Stimulated activated CD4-positive, alpha-beta T cell treated with anti-CD3 and anti-CD28 coated beads, Interleukin-15, amount 100 ng/mL, for 48 hours (primary cell): ENCODE data around the gene STX1B.

Experiments used
- DNase-seq, 2 donors: peaks; one replicate each; pipeline ENCODE4 v3.0.0-alpha.2; 2020; ENCODE audit warnings: low read depth in 2 of 2

Gene STX1B

DNA sequence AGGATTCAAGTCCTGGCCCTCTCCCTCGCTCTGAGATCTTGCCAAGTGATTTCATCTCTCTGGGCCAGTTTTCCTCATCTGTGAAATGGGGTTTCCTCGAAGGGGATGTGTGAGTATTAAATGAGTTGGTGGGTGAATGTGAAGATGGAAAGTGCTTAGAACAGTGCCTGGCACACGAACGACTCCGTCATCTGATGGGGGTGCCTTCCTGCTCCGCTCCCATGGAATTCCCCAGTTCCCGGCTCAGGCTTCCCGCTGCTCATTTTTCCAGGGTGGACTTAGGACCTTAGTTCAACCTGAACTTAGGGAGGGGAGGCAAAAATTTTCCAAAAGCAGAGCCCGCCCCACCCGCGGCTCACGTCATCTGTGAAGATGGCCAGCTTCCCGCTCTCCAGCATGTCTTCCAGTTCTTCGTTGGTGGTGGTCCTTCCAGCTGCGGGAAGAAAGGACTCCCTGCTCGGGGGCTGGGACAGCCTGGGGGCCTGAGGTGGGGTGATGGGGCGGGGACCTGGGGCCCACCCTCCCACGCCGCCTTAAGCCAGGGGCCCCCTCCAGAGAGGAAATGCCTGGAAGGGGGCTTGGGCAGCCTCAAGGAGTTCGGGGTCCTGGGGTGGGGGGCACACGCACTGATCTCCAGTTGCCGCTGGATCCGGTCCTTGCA is 14.0 kb downstream of the STX1B start:
- DNase-seq, result no peak

GRCh38 chr16:30995927-30996323 is 14.5 kb downstream of the STX1B start:
- DNase-seq, result no peak

DNA sequence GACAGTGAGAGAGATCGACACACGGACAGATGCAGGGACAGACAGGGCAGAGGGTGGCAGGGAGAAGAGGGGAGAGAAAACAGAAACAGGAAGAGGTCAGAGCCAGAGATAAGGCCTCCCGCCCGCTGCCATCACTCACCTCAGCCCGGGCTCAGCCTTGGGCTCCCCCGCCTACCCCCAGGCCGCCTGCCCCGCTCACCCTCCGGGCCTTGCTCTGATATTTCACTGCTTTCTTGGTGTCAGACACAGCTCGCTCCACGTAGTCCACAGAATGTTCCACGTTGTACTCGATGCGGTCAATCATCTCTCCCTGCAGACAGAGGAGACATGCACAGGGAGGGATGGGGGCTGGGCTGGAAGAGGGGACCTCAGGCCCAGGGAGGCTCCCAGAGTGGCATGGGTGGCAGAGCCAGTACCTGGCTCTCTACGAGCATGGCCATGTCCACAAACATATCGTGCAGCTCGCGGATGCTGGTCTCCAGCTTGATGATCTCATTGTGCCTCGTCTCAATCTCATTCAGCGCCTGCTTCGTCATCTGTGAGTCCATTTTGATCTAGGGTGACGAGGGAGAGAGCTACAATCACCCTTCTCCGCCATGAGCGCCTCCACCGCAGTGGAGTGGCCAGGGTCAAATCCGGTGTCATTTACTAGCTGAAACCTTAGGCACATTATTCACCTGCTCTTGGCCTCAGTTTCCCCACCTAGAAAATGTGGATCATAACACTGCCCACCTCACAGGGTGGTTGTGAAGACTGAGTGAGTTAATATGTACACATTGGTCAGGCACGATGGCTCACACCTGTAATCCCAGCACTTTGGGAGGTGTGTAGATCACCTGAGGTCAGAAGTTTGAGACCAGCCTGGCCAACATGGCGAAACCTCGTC is 17.3 kb downstream of the STX1B start:
- no peak for DNase-seq

- DNase-seq, result no peak
These were observed 18.1 kb downstream of the STX1B start for GRCh38 chr16:30992276-30992780.

DNA sequence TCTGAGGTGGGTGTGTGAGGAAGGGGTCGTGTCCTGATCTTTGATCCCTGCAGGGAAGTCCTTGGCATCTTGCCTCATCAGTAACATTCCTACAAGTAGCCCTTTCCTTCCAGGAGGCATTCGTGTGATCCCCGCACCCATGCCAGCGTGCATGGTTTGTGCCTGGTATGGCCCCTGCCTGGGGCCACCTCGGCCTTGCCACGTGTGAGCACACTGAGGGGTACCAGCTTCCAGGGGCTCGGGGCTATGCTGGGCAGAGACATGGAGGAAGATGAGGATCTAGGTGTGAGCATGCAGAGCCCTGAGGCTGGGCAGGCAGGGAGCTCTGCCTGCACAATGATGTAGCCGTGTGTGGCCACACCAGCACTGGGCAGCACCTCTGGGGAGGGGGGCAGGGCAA is 19.4 kb downstream of the STX1B start:
- no peak for DNase-seq

DNA sequence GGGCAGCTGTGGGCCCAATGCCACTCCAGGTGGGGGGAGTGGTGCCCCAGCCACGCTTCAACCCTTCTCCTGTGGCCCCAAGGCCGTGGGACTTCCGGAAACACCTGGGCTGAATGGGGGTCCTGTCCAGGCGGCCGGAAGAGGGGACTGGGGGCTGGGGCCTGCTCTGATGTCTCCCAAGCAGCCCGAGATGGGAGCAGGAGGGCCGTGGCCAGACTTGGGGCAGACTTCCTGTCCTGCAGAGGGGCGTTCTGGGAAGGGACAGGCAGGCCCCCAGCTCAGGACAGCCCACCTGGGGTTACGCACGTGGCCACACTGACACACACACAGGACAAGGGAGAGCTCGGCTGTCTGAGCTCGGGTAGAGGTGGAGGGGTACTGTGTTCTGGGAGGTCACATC is 20.3 kb downstream of the STX1B start:
- no peak for DNase-seq

DNA sequence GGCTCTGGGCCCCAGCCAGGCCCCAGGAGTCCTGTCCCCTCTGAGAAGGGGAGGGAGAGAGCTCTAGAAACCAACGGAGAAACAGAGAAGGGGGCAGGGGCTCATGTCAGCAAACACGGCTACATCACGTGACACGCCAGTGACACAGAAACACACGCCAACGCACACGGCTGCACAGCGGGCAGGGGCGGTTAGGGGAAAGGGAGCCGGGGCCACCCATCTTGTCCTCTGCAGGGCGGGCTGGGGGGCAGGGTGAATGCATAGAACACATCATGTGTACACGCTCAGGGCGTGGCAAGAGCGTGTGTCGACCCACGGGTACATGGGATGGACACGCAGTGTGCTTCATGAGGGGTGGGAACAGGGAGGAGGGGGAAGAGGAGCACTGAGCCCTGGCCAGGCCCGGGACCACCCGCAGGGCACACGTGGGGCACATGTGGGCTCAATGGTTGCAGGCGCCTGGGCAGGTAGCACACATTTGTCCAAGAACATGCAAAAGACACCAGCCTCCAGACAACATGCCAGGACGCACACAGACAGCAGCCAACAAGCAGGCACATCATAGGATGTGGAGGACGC is 20.9 kb downstream of the STX1B start:
- no peak for DNase-seq

DNA sequence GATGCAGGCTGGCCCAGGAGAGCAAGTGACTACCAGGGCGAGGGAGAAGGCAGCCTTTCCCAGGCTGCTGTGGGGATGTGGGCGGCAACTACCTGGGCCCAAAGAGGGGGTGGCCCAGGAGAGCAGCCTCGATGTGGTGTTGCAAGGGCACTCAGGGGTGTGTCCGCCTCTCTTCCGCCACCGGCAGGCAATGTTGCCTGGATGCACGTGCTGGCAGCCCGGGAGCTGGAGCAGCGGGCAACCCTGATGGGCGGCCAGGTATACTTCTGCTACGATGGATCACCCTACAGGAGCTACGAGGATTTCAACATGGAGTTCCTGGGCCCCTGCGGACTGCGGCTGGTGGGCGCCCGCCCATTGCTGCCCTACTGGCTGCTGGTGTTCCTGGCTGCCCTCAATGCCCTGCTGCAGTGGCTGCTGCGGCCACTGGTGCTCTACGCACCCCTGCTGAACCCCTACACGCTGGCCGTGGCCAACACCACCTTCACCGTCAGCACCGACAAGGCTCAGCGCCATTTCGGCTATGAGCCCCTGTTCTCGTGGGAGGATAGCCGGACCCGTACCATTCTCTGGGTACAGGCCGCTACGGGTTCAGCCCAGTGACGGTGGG is 22.8 kb downstream of the STX1B start:
- DNase-seq, result no peak

GRCh38 chr16:30986129-30986991 is 24.1 kb downstream of the STX1B start:
- no peak for DNase-seq

DNA sequence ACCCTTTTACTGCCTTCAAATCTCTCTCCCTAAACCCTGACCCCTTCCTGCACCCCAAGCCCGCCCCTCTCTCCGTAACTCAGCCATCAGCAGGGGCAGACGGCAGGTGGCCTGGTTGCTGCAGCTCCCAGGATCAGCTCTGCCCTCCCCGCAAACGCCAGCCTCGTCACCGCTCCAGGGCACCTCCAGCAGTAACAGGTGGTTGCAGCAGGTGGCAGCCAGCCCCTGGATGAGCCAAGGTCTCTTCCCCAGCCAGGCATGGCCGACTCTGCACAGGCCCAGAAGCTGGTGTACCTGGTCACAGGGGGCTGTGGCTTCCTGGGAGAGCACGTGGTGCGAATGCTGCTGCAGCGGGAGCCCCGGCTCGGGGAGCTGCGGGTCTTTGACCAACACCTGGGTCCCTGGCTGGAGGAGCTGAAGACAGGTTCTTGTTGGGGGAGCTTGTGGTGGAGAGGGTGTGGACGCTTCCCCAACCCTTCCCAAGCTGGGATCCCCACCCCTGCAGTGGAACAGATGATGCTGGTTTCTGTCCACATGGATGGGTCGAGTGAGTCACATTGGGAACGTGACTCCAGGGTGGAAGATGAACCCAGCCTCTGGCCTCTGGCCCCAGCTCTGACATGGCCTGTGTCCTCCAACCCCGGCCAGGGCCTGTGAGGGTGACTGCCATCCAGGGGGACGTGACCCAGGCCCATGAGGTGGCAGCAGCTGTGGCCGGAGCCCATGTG is 24.9 kb downstream of the STX1B start:
- DNase-seq, result no peak

GRCh38 chr16:30984669-30985400 is 25.6 kb downstream of the STX1B start, which contains the start of gene HSD3B7:
HSD3B7 (plus strand) TSS chr16:30985207; CDS start chr16:30985659, 452 bp downstream.
- peak; percentile 55 to 77 for DNase-seq

GRCh38 chr16:30983898-30984610 is 26.4 kb downstream of the STX1B start:
- no peak for DNase-seq

DNA sequence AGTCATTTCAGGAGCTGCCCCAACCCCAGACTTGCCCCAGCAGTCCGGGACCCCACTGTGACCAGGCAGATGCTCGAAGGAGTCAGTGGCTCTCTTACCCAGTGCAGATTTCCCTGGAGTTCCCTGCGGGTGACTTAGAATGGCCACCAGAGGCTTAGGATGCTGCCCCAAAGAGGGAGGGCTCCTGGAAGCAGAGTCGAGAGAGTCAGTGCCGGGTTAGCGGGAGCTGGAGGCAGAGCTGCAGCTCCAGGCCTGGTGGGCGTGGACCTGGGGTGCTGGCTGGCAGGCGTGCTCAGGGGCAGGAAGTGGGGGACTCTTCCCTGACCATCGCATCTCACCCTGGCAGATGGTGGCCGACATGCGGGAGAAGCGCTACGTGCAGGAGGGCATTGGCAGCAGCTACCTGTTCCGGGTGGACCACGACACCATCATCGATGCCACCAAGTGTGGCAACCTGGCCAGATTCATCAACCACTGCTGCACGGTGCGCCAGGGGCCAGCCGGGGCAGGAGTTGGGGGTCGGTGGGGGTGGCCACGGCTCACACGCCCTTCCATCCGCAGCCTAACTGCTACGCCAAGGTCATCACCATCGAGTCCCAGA is 27.0 kb downstream of the STX1B start:
- DNase-seq, result no peak

DNA sequence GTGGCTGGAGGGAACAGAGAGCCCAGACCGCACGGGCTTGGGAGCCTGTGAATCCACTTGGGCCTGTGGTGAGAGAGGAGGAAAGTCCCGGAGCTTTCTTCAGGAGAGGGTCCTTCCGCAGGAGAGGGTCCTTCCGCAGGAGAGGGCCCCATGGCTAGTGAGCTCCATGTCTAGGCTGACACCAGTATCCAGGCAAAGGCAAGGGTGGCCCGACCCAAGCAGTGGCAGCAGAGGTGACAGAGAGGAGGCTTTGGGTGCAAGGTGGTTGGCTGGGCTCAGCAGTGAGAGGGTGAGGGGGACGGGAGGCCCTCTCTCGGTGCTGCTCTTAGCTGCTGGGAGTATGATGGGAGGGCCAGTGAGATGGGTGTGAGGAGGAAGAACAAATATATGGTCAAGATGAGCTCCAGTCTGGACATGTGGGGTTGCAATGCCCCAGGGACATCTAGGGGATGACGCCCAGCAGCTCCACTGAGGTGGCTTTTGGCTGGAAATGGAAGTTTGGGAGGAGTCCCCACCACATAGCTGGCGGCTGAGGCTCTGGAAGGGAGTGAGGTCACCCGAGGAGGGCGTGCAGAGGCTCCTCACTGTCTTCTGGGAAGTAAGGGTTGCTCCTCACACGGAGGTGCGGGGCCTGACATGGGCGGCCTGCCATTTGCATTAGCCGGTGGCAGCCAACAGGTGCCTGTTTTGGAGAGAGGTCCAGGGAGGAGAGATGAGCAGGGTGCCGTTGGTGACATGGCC is 27.7 kb downstream of the STX1B start:
- DNase-seq, result no peak

DNA sequence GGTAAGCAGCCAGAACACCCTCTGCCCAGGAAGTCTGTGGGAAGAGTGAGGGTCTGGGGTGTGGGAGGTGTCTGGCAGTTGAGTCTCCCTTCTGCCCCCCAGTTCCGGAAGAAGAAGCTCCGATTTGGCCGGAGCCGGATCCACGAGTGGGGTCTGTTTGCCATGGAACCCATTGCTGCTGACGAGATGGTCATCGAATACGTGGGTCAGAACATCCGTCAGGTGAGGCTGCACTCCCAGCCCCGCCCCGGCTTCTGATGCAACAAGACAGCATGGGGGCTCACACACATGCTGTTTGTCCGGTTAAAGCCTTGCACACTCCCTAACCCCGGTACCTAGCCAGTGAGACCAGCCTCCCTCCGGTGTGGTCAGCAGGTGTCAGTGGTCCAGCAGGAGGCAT is 29.5 kb downstream of the STX1B start:
- DNase-seq, result no peak

- no peak for DNase-seq
These were observed 30.0 kb downstream of the STX1B start for GRCh38 chr16:30980434-30980833.

- no peak for DNase-seq
These were observed 30.4 kb downstream of the STX1B start for GRCh38 chr16:30980023-30980371.
